Neuronal stem cell (in vitro differentiated cells): ENCODE data around the gene ADAMTS13.

Experiments
- DNase-seq: peaks from one replicate; pipeline ENCODE4 v3.0.0-alpha.2; 2013; ENCODE audit warnings: low spot score
- H2AFZ ChIP-seq: one replicate; pipeline ENCODE4 v1.6.1; 2013; ENCODE audit warnings: mild to moderate bottlenecking, low read length, inconsistent platforms
- H2AK5ac ChIP-seq: 2 replicates; pipeline ENCODE4 v1.6.1; 2013; ENCODE audit warnings: low read depth, mild to moderate bottlenecking, inconsistent platforms, low read length, moderate library complexity, mixed read lengths
- H2BK120ac ChIP-seq: 2 replicates; pipeline ENCODE4 v1.6.1; 2013; ENCODE audit warnings: low read depth, mild to moderate bottlenecking, inconsistent platforms, low read length, moderate library complexity, mixed read lengths
- H2BK12ac ChIP-seq: one replicate; pipeline ENCODE4 v1.6.1; 2013; ENCODE audit warnings: low read length, inconsistent platforms
- H2BK15ac ChIP-seq: 2 replicates; pipeline ENCODE4 v1.6.1; 2013; ENCODE audit warnings: mild to moderate bottlenecking, low read length, inconsistent platforms, mixed read lengths
- H2BK5ac ChIP-seq: one replicate; pipeline ENCODE4 v1.6.1; 2013; ENCODE audit warnings: inconsistent platforms, mild to moderate bottlenecking, low read length, moderate library complexity
- H3K14ac ChIP-seq: one replicate; pipeline ENCODE4 v1.6.1; 2013; ENCODE audit warnings: low read length, inconsistent platforms
- H3K18ac ChIP-seq: 2 replicates; pipeline ENCODE4 v1.6.1; 2013; ENCODE audit warnings: low read length, inconsistent platforms
- H3K23ac ChIP-seq: 2 replicates; pipeline ENCODE4 v1.6.1; 2013; ENCODE audit warnings: low read depth, mild to moderate bottlenecking, mixed read lengths, low read length, inconsistent platforms; ENCODE audit not compliant: poor library complexity
- H3K27ac ChIP-seq: replicated peaks from 3 replicates; pipeline ENCODE4 v1.5.1; 2013; ENCODE audit warnings: low read length, inconsistent platforms
- H3K27me3 ChIP-seq, 3 experiments: 2 replicates each; pipeline ENCODE4 v1.6.1; 2013; ENCODE audit warnings: low read length in 3 of 3, mild to moderate bottlenecking in 2 of 3, inconsistent platforms in 1 of 3, low read depth in 1 of 3, mixed read lengths in 1 of 3, moderate library complexity in 1 of 3; ENCODE audit not compliant: control insufficient read depth in 3 of 3, insufficient read depth in 3 of 3
- H3K36me3 ChIP-seq, 2 donors: replicated peaks in 1 of 2; 2 replicates each; pipeline ENCODE4 v1.6.1; 2013; ENCODE audit warnings: low read length in 2 of 2; ENCODE audit not compliant: control insufficient read depth in 2 of 2, insufficient read depth in 2 of 2
- H3K4ac ChIP-seq: 2 replicates; pipeline ENCODE4 v1.6.1; 2013; ENCODE audit warnings: inconsistent platforms, mild to moderate bottlenecking, low read length, moderate library complexity
- H3K4me1 ChIP-seq, 2 donors: 1 replicate in 1 of 2; 2 replicates in 1 of 2; pipeline ENCODE4 v1.6.1; 2013; ENCODE audit warnings: low read length in 2 of 2, low read depth in 1 of 2; ENCODE audit not compliant: control insufficient read depth in 2 of 2, insufficient read depth in 1 of 2
- H3K4me2 ChIP-seq: one replicate; pipeline ENCODE4 v1.6.1; 2013; ENCODE audit warnings: mild to moderate bottlenecking, low read length, inconsistent platforms; ENCODE audit not compliant: insufficient read depth, poor library complexity, severe bottlenecking
- H3K4me3 ChIP-seq, 2 donors: 2 replicates each; pipeline ENCODE4 v1.5.1; 2013; ENCODE audit warnings: low read length in 2 of 2, mild to moderate bottlenecking in 2 of 2, inconsistent platforms in 1 of 2, moderate library complexity in 1 of 2
- H3K79me1 ChIP-seq: one replicate; pipeline ENCODE4 v1.6.1; 2013; ENCODE audit warnings: low read depth, mild to moderate bottlenecking, inconsistent platforms, low read length, moderate library complexity
- H3K9ac ChIP-seq: one replicate; pipeline ENCODE4 v1.6.1; 2013; ENCODE audit warnings: mild to moderate bottlenecking, low read depth, low read length, inconsistent platforms; ENCODE audit not compliant: poor library complexity
- H3K9me3 ChIP-seq, 2 donors: replicated peaks in 1 of 2; 2 replicates each; pipeline versions ENCODE3 to v1.6.1; 2013; ENCODE audit warnings: low read length in 2 of 2, mild to moderate bottlenecking in 2 of 2, inconsistent platforms in 1 of 2, low read depth in 1 of 2, mixed read lengths in 1 of 2, moderate library complexity in 1 of 2; ENCODE audit not compliant: control insufficient read depth in 2 of 2, insufficient read depth in 1 of 2
- H4K8ac ChIP-seq: one replicate; pipeline ENCODE4 v1.6.1; 2013; ENCODE audit warnings: low read depth, mild to moderate bottlenecking, inconsistent platforms, low read length, moderate library complexity
- H4K91ac ChIP-seq: one replicate; pipeline ENCODE4 v1.6.1; 2013; ENCODE audit warnings: low read length, low read depth, mild to moderate bottlenecking, inconsistent platforms; ENCODE audit not compliant: poor library complexity
- WGBS, 2 donors: extraction: QIAGEN DNeasy Blood & Tissue Kit; methylation state at CpG; one replicate each; pipeline ENCODE4 v1.1.7; 2013; ENCODE audit warnings: missing lambda C conversion rate in 2 of 2, mixed read lengths in 1 of 2; ENCODE audit not compliant: insufficient read length in 2 of 2, insufficient replicate concordance in 1 of 2; ENCODE audit errors: extremely low coverage in 2 of 2; 5-methylcytosine and 5-hydroxymethylcytosine counted together

ADAMTS13 gene

DNA sequence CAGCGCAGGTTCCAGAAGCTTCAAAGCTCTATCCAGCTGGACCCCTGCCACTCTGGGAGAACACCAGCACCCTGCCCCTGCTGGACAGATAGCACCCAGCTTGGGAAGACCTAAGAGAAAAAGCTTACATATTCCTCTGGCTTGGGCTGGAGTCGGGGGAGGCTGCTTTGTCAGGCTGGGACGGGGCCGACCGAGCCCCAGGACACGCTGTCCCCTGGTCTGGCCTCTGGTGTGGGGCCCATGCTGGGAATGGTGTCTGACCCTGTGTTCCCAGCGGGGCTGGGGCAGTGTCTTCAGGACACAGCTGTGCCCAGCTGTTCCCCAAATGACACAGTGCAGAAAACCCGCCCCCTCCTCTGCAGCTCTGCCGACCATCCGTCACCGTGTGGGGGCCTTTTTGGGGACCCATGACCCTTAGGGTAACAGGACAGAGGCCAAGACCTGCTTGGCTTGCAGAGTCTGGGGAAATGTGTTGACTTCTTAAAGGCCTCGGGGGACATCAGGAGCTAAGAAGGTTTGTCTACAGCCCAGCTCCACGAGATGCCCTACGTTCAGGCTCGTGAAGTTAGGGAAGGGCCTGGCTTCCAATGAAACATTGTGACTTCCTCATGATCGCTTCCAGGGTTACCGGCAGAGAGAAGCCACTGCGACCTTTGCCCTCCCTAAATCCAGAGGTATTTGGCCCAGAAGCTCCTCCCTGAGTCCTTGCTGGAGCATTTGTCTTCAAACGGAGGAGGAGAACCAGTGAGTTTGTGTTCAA lies 77.1 kb downstream of the ADAMTS13 start:
- WGBS, 2 donors: no CpG with 5 or more reads among the region's 19 CpGs
- Histone ChIP-seq H3K27me3 (peaks cover 0 to 25% (median 11%) of the 10 kb centered on the region in 3 experiments), H3K9ac (no peak overlapping the region), H3K27ac (no peak overlapping the region), H2AK5ac (peak overlapping the region; percentile 40), H3K4me1 (peaks cover 8 to 18% of the 10 kb centered on the region in 2 donors), H4K8ac (no peak overlapping the region), H3K36me3 (peaks cover 0 to 8% of the 10 kb centered on the region in 2 donors), H3K4me2 (no peak overlapping the region), H3K79me1 (no peaks in the 10 kb centered on the region), H3K14ac (no peak overlapping the region), H2AFZ (no peak overlapping the region), H3K4me3 (no peak overlapping the region), H2BK12ac (no peak overlapping the region), H2BK120ac (no peak overlapping the region), H2BK5ac (peak overlapping the region; percentile 87), H3K18ac (peak overlapping the region; percentile 67), H4K91ac (no peak overlapping the region), H3K4ac (no peak overlapping the region), H2BK15ac (no peak overlapping the region), H3K9me3 (peaks cover 3 to 12% of the 10 kb centered on the region in 2 donors), H3K23ac (no peak overlapping the region)
- no peak for DNase-seq

DNA sequence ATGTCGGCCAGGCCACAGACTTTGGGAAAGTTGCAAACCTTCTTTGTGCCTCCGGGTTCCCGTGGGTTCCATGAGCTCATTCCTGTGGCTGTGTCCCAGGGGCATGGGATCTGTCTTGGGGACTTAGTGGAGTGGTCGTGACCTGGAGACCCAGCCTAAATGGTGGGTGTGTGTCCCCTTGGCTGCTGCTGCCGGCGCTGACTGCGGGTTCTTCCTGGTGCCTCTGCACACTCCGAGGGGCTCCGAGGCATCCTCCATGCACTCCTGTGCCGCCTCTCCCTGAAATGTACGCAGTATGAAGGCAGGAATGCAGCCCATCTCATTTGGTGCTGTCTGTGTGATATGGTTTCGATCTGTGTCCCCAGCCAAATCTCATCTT lies 77.7 kb downstream of the ADAMTS13 start:
- H3K4me2 ChIP-seq: no peak overlapping the region
- no peak overlapping the region for H2AK5ac ChIP-seq
- no peak overlapping the region for H2BK12ac ChIP-seq
- no peaks in the 10 kb centered on the region for H3K79me1 ChIP-seq
- peaks cover 0 to 8% of the 10 kb centered on the region in 2 donors for H3K36me3 ChIP-seq
- WGBS, 2 donors: no CpG with 5 or more reads among the region's 12 CpGs
- H2BK5ac ChIP-seq: no peak overlapping the region
- H3K4me3 ChIP-seq: no peak overlapping the region
- H4K8ac ChIP-seq: no peak overlapping the region
- DNase-seq: no peak
- H3K18ac ChIP-seq: peak overlapping the region; percentile 72
- peaks cover 8 to 18% of the 10 kb centered on the region in 2 donors for H3K4me1 ChIP-seq
- no peak overlapping the region for H3K4ac ChIP-seq
- H2BK15ac ChIP-seq: no peak overlapping the region
- no peak overlapping the region for H3K14ac ChIP-seq
- peaks cover 0 to 25% (median 11%) of the 10 kb centered on the region in 3 experiments for H3K27me3 ChIP-seq
- no peak overlapping the region for H3K9ac ChIP-seq
- no peak overlapping the region for H2BK120ac ChIP-seq
- no peak overlapping the region for H3K23ac ChIP-seq
- no peak overlapping the region for H4K91ac ChIP-seq
- H3K9me3 ChIP-seq: peaks cover 3 to 12% of the 10 kb centered on the region in 2 donors
- H3K27ac ChIP-seq: no peak overlapping the region
- no peak overlapping the region for H2AFZ ChIP-seq

DNA sequence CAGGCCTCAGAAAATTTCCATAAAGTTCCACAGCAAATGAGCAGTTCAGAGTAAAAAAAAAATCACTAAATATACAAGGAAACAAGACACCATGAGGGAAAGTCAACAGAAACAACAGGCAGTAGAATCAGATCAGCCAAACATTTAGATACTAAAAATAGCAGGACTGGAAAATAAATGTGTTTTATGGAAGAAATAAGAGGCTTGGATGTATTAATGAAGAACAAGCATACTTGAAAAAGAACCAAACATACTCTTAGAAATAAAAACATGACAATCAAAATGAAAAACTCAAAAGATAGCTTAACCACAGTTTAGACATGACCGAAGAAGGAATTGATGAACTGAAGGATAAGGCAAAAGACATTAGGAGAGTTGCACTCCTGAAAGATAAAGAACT lies 79.9 kb downstream of the ADAMTS13 start:
- no peak overlapping the region for H2BK12ac ChIP-seq
- H3K27ac ChIP-seq: no peak overlapping the region
- no peak overlapping the region for H3K18ac ChIP-seq
- no peaks in the 10 kb centered on the region for H3K79me1 ChIP-seq
- H3K4ac ChIP-seq: no peak overlapping the region
- no peak overlapping the region for H2AK5ac ChIP-seq
- H2AFZ ChIP-seq: no peak overlapping the region
- no peak overlapping the region for H4K8ac ChIP-seq
- peaks cover 0 to 19% (median 3%) of the 10 kb centered on the region in 3 experiments for H3K27me3 ChIP-seq
- DNase-seq: no peak
- H3K4me3 ChIP-seq: no peak overlapping the region
- H3K23ac ChIP-seq: no peak overlapping the region
- H3K4me1 ChIP-seq: peaks cover 3 to 11% of the 10 kb centered on the region in 2 donors
- H3K14ac ChIP-seq: no peak overlapping the region
- H4K91ac ChIP-seq: no peak overlapping the region
- no peak overlapping the region for H2BK15ac ChIP-seq
- no peak overlapping the region for H3K4me2 ChIP-seq
- H3K9ac ChIP-seq: no peak overlapping the region
- peaks cover 3% of the 10 kb centered on the region in 2 donors for H3K9me3 ChIP-seq
- WGBS, 2 donors: no CpG with 5 or more reads among the region's 1 CpG
- no peak overlapping the region for H2BK5ac ChIP-seq
- H2BK120ac ChIP-seq: no peak overlapping the region
- peaks cover 0 to 3% of the 10 kb centered on the region in 2 donors for H3K36me3 ChIP-seq

DNA sequence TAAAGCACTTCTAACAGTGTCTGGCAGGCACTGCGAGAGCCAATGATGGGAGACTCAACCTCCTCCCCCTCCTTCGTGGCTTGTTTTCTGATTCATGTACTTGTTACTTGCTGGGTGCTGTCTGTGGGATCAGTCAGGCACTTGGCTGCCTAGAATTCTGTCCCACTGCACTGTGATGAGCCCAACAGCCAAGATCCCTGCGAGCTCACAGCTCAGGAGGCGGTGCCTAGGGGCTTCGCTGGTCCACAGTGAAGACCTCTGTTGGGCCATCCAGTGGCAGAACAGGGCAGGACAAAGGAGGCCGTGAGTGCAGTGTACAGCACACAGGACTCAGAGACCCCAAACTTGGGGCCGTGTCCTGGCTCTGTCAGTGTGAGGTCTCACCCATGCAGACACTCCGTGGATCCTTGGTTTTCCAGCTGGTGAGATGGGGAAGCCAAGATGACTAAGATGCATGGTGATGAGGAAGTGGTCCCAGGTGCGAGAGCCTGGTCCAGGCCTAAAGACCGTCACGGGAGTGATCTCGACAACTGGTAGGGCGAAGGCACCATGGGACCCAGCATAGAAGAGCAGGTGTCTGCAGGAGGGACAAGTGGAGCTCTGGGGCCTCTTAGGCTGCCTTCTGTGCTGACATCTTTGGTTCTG lies 83.1 kb downstream of the ADAMTS13 start:
- Histone ChIP-seq H3K36me3 (no peaks in the 10 kb centered on the region), H3K18ac (peak overlapping the region; percentile 15), H3K4me2 (no peak overlapping the region), H3K27ac (no peak overlapping the region), H3K14ac (no peak overlapping the region), H4K91ac (no peak overlapping the region), H3K4me3 (no peak overlapping the region), H2AFZ (no peak overlapping the region), H3K27me3 (peaks cover 0 to 16% (median 0%) of the 10 kb centered on the region in 3 experiments), H2BK15ac (peak overlapping the region; percentile 3), H4K8ac (no peak overlapping the region), H2BK120ac (no peak overlapping the region), H3K4me1 (peaks cover 10 to 14% of the 10 kb centered on the region in 2 donors), H2BK12ac (no peak overlapping the region), H3K23ac (no peak overlapping the region), H3K9ac (no peak overlapping the region), H3K9me3 (no peaks in the 10 kb centered on the region), H2AK5ac (no peak overlapping the region), H2BK5ac (no peak overlapping the region), H3K4ac (no peak overlapping the region), H3K79me1 (no peaks in the 10 kb centered on the region)
- WGBS, 2 donors: no CpG with 5 or more reads among the region's 13 CpGs
- DNase-seq: no peak
